K562 treated with DMSO at 1 percent for 12 hours (cell line): ENCODE data around the gene INAFM1. TPM values are rescaled to one million over a fixed set of nuclear protein-coding genes. Genes with fewer than 3 reads are reported as not detected.

Experiments used
- total RNA-seq: library from RNA; unstranded; fragments of 300-600 nt; gene quantifications from 2 replicates; pipeline ENCODE4 v1.2.3, GENCODE V29; 2022; ENCODE audit not compliant: insufficient read depth

The INAFM1 gene
- 24.7 and 36.8 TPM in 2 replicates for total RNA-seq

DNA sequence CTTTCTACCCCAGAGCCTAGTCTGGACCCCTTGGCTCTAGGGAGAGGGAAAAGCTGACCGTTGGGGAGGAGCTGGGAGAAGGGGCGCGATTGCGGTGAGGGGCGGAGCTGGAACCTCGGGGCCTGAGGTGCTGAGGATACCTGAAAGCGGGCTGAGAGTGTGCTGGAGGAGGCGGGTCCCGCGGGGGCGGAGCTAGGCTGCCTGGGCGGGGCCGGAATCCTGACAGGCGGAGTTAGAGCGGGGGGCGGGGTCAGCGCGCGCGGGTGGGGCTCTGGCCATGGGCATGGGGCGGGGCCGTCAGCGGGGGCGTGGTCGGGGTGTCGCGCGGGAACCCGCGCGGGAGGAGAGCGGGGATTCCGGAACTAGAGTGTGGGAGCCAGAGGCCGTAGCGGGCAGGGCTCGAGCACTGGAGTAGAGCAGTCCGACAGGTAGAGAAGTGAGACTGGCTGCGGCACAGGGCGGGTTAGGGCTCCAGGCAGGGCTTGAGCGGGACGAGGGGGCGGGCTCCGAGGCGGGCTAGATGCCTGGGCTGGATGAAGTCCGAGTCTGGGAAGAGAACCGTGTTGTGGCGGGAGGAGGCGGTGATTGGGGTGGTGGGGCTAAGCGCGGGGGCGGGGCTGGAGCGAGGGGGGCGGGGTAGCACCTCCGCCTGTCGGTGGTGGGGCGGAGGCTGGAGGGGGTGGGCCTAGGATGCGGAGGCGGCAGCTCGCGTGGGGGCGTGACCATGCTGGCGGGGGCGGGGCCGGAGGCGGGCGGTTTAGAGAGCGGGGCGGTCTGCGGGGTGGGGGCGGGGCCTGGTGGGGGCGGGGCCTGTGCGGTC lies at the start of gene INAFM1:
Gene INAFM1, plus strand, starts transcription at position 815 of the 820 bp plus-strand sequence. CDS start 35 bp downstream, outside the sequence.

GRCh38 chr19:47230921-47231214 lies 43.8 kb upstream of the INAFM1 start, which contains the start of gene BBC3:
BBC3 (minus strand) TSS chr19:47231199; CDS start chr19:47228431, 2,768 bp downstream.

DNA sequence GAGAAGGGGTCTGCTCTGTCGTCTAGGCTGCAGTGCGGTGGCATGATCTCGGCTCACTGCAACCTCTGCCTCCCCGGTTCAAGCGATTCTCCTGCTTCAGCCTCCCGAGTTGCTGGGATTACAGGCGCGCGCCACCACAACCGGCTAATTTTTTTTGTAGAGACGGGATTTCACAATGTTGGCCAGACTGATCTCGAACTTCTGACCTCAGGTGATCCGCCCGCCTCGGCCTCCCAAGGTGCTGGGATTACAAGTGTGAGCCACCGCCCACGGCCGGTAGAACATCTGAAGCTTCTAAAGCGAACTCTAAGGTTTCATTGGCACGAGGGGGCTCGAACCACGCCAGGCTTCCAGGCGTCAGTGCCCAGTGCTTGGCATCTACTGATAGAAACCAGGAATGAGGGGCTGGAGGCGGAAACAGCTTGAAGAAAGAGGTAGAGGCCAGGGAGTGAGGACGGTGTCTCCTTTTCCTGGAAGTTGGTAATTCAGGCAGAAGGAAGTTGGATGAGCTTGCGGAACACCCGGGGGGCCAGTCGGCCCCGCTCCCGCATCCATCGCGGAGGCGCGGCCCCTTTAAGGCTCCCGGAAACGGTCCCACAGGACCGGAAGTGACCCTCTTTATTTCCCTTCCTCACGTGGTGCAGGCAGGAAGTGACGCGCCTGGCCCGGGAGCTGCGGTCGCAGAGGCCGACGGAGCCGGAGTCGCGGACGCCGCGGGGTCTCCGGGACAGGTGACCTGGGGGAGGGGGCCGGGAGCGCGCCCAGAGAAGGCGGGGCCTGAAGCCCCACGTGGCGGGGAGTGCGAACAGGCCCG lies 18.6 kb upstream of the INAFM1 start, which contains the start of gene CCDC9:
Gene CCDC9, plus strand, starts transcription at position 647 of the 814 bp plus-strand sequence. CDS start 1,876 bp downstream, outside the sequence.

GRCh38 chr19:47309608-47310007 lies 34.9 kb downstream of the INAFM1 start, which contains the start of gene C5AR1:
C5AR1 (plus strand) TSS chr19:47309861; CDS start chr19:47309896, 35 bp downstream.

Other genes starting within 250 kb of the INAFM1 start
- gene TMEM160, start 226.3 kb upstream of the INAFM1 start, total RNA-seq: 64.2 and 130 TPM in 2 replicates
- gene ZC3H4, start 161.1 kb upstream of the INAFM1 start, total RNA-seq: 4.5 and 12.8 TPM in 2 replicates
- gene SAE1, start 144.1 kb upstream of the INAFM1 start, total RNA-seq: 225 and 266 TPM in 2 replicates
- 40.8 and 44.7 TPM in 2 replicates for gene BBC3, start 43.7 kb upstream of the INAFM1 start, total RNA-seq
- gene CCDC9, start 18.4 kb upstream of the INAFM1 start, total RNA-seq: 16.5 and 20.8 TPM in 2 replicates
- 0.83 and 0.90 TPM in 2 replicates for gene C5AR1, start 35.0 kb downstream of the INAFM1 start, total RNA-seq
- 0.17 TPM in 1 of 2 replicates, not detected in the other for gene C5AR2, start 57.3 kb downstream of the INAFM1 start, total RNA-seq
- 10.3 and 16.7 TPM in 2 replicates for gene DHX34, start 74.4 kb downstream of the INAFM1 start, total RNA-seq
- gene MEIS3, start 144.6 kb downstream of the INAFM1 start, total RNA-seq: 4.2 and 5.2 TPM in 2 replicates
- 0.42 and 0.56 TPM in 2 replicates for gene SLC8A2, start 197.0 kb downstream of the INAFM1 start, total RNA-seq
- 6.4 and 8.5 TPM in 2 replicates for gene KPTN, start 209.3 kb downstream of the INAFM1 start, total RNA-seq
- gene NAPA, start 240.2 kb downstream of the INAFM1 start, total RNA-seq: 126 and 144 TPM in 2 replicates